ENCODE measurements around the gene NKX1-1. TPM values are rescaled to one million over a fixed set of nuclear protein-coding genes. Genes with fewer than 3 reads are reported as not detected.

The NKX1-1 gene
- polyA plus RNA-seq, 1 donor from 2014 or later: not detected

DNA sequence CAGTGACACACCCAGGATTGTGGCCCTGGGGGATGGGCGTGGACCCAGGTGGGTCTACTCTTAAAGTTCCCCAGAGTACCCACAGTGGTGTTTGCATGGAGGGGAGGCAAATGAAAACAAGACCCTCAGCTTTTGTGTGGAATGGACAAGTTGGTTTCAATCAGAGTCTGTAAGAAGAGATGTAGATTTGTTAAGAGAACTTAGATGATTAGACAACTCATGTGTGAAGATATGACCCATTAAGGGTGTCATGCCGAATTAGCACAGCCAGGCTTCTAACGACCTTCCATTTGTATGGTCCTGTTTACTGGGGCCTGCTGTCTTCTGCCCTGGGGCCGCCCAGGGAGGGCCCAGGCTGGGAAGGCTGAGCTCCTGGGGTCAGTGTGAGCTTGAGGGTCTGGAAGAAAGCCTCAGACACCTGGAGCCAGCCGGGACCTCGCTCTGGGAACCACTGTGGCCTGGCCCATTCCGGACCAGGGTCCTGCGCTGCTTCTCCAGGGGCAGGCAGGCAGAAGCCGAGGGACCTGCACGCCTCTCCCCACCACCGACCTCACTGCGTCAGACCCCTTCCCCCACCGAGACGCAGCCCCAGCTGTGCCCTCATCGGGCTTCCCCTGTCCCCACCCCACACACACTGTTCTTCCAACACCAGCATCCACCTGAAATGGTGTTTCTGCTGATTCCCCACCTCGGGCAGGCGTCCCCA is 38.9 kb downstream of the NKX1-1 start:
- H4K20me1 ChIP-seq (ENCODE audit: insufficient read depth): no peaks in the 10 kb centered on the region
- H3K9me2 ChIP-seq (ENCODE audit: insufficient read depth, low read length): no peaks in the 10 kb centered on the region
- no peaks in the 10 kb centered on the region for H3K9me3 ChIP-seq (ENCODE audit: low read length)
- H3K9ac ChIP-seq (ENCODE audit: low read length): no peak overlapping the region
- no peaks in the 10 kb centered on the region for H3K79me2 ChIP-seq (replicated peaks; ENCODE audit: insufficient read depth, low read length)
- H3K4me3 ChIP-seq (ENCODE audit: low read length): no peak overlapping the region
- H3K27me3 ChIP-seq (ENCODE audit: insufficient read depth, low read depth, low read length): no peaks in the 10 kb centered on the region
- H3K4me2 ChIP-seq (ENCODE audit: low read length): no peak overlapping the region
- no peak overlapping the region for H2AFZ ChIP-seq (ENCODE audit: low read depth, low read length)
- TF ChIP-seq, protein P1, sequence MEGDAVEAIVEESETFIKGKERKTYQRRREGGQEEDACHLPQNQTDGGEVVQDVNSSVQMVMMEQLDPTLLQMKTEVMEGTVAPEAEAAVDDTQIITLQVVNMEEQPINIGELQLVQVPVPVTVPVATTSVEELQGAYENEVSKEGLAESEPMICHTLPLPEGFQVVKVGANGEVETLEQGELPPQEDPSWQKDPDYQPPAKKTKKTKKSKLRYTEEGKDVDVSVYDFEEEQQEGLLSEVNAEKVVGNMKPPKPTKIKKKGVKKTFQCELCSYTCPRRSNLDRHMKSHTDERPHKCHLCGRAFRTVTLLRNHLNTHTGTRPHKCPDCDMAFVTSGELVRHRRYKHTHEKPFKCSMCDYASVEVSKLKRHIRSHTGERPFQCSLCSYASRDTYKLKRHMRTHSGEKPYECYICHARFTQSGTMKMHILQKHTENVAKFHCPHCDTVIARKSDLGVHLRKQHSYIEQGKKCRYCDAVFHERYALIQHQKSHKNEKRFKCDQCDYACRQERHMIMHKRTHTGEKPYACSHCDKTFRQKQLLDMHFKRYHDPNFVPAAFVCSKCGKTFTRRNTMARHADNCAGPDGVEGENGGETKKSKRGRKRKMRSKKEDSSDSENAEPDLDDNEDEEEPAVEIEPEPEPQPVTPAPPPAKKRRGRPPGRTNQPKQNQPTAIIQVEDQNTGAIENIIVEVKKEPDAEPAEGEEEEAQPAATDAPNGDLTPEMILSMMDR (IDR thresholded peaks at IDR 0.05; ENCODE audit: poor library complexity, severe bottlenecking): no peak
- no peak for TF ChIP-seq EZH2 (IDR thresholded peaks at IDR 0.05; ENCODE audit: borderline replicate concordance, insufficient read depth, low read length, poor library complexity, severe bottlenecking)
- TF ChIP-seq TAF1 (IDR thresholded peaks at IDR 0.05; ENCODE audit: low read depth): no peak
- TF ChIP-seq POLR2AphosphoS5 (IDR thresholded peaks at IDR 0.05): no peak
- TF ChIP-seq, protein P2, sequence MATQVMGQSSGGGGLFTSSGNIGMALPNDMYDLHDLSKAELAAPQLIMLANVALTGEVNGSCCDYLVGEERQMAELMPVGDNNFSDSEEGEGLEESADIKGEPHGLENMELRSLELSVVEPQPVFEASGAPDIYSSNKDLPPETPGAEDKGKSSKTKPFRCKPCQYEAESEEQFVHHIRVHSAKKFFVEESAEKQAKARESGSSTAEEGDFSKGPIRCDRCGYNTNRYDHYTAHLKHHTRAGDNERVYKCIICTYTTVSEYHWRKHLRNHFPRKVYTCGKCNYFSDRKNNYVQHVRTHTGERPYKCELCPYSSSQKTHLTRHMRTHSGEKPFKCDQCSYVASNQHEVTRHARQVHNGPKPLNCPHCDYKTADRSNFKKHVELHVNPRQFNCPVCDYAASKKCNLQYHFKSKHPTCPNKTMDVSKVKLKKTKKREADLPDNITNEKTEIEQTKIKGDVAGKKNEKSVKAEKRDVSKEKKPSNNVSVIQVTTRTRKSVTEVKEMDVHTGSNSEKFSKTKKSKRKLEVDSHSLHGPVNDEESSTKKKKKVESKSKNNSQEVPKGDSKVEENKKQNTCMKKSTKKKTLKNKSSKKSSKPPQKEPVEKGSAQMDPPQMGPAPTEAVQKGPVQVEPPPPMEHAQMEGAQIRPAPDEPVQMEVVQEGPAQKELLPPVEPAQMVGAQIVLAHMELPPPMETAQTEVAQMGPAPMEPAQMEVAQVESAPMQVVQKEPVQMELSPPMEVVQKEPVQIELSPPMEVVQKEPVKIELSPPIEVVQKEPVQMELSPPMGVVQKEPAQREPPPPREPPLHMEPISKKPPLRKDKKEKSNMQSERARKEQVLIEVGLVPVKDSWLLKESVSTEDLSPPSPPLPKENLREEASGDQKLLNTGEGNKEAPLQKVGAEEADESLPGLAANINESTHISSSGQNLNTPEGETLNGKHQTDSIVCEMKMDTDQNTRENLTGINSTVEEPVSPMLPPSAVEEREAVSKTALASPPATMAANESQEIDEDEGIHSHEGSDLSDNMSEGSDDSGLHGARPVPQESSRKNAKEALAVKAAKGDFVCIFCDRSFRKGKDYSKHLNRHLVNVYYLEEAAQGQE (IDR thresholded peaks at IDR 0.05; ENCODE audit: borderline replicate concordance): no peak
- no peak for TF ChIP-seq RAD21 (conservative IDR thresholded peaks at IDR 0.05)
- TF ChIP-seq SMC3 (conservative IDR thresholded peaks at IDR 0.05; ENCODE audit: poor library complexity): no peak
- TF ChIP-seq MXI1 (conservative IDR thresholded peaks at IDR 0.05; ENCODE audit: poor library complexity, severe bottlenecking): no peak
- no peak for TF ChIP-seq EP300 (conservative IDR thresholded peaks at IDR 0.05; ENCODE audit: poor library complexity, severe bottlenecking)
- H3K27ac ChIP-seq (ENCODE audit: low read length): no peak overlapping the region
- no peaks in the 10 kb centered on the region for H3K36me3 ChIP-seq (ENCODE audit: insufficient read depth, low read length)
- no peaks in the 10 kb centered on the region for H3F3A ChIP-seq (ENCODE audit: insufficient read depth, low read length, poor library complexity, severe bottlenecking)

DNA sequence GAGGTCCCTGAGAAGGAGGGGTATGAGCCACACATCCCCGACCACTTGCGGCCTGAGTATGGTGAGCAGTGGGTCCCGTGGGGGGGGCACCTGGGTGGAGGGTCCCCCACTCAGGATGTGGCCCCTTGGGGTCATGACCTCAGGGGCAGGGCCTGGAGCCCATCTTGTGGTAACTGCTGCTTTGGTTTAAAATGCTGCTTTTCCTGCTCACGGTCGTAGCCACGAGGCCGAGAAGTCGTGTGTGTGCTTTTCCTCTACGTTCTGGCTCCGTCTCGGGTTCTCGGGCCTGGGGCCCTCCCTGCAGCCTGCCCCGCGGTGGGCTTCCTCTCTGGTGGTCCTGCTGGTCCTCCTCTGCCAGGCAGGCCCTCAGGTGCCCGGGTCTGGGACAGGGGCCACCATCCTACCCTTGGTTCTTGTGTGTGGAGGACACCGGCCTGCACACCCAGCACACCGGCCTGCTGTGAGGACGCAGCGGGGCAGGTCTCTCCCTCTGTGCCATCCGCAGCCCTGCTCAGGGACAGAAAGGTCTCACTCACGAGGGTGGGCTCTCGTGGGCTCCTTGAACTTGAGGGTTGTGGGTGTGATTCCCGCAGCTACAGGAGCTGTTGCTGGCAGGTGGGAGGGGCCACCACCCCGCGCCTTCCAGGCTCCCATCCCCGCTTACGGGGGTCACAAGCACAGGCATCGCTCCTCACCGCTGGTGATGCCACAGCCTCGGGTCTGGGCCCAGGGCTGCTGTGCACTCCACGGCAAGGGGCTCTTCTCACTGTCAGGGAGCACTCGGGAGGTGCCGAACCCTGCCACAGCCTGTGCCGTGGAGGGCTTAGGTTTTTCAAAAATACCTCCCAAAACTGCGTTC is 39.6 kb downstream of the NKX1-1 start:
- Histone ChIP-seq H3K27me3 (ENCODE audit: insufficient read depth, low read depth, low read length) (no peaks in the 10 kb centered on the region), H3K4me3 (ENCODE audit: low read length) (no peak overlapping the region), H3K4me2 (ENCODE audit: low read length) (no peak overlapping the region), H3K9me2 (ENCODE audit: insufficient read depth, low read length) (no peaks in the 10 kb centered on the region), H3K79me2 (replicated peaks; ENCODE audit: insufficient read depth, low read length) (no peaks in the 10 kb centered on the region), H3K27ac (ENCODE audit: low read length) (no peak overlapping the region), H2AFZ (ENCODE audit: low read depth, low read length) (no peak overlapping the region), H3F3A (ENCODE audit: insufficient read depth, low read length, poor library complexity, severe bottlenecking) (no peaks in the 10 kb centered on the region), H3K36me3 (ENCODE audit: insufficient read depth, low read length) (no peaks in the 10 kb centered on the region), H3K9ac (ENCODE audit: low read length) (no peak overlapping the region), H3K9me3 (ENCODE audit: low read length) (no peaks in the 10 kb centered on the region), H4K20me1 (ENCODE audit: insufficient read depth) (no peaks in the 10 kb centered on the region)
- TF ChIP-seq, protein P2 (IDR thresholded peaks at IDR 0.05; ENCODE audit: borderline replicate concordance): no peak
- no peak for TF ChIP-seq EP300 (conservative IDR thresholded peaks at IDR 0.05; ENCODE audit: poor library complexity, severe bottlenecking)
- TF ChIP-seq, protein P1 (IDR thresholded peaks at IDR 0.05; ENCODE audit: poor library complexity, severe bottlenecking): no peak
- TF ChIP-seq EZH2 (IDR thresholded peaks at IDR 0.05; ENCODE audit: borderline replicate concordance, insufficient read depth, low read length, poor library complexity, severe bottlenecking): no peak
- TF ChIP-seq MXI1 (conservative IDR thresholded peaks at IDR 0.05; ENCODE audit: poor library complexity, severe bottlenecking): no peak
- TF ChIP-seq TAF1 (IDR thresholded peaks at IDR 0.05; ENCODE audit: low read depth): no peak
- no peak for TF ChIP-seq SMC3 (conservative IDR thresholded peaks at IDR 0.05; ENCODE audit: poor library complexity)
- no peak for TF ChIP-seq RAD21 (conservative IDR thresholded peaks at IDR 0.05)
- TF ChIP-seq POLR2AphosphoS5 (IDR thresholded peaks at IDR 0.05): no peak

All from neural cell (in vitro differentiated cells).